ENCODE results near the gene THOC1. TPM values are rescaled to one million over a fixed set of nuclear protein-coding genes. Genes with fewer than 3 reads are reported as not detected.
A peak's percentile ranks its signal among the peaks of the same experiment; 100 is the strongest.

The THOC1 gene
- 10.2 TPM for total RNA-seq
- long read RNA-seq, partial matches to known transcripts: 1 of 5 reads
- long read RNA-seq, other reads (novel, unspliced or antisense): 2 of 5 reads

GRCh38 chr18:267688-268552 lies at the start of gene THOC1:
TSS of gene THOC1 (minus strand) at chr18:268047. CDS start at chr18:268019, 28 bp downstream.
- Histone ChIP-seq H3K9me3 (replicated peaks) (no peaks in the 10 kb centered on the region), H3K27ac (replicated peaks) (peak within 1 kb of the TSS; percentile 89), H3K27me3 (ENCODE audit: low read depth) (no peaks in the 10 kb centered on the region), H3K4me3 (peak within 1 kb of the TSS; percentile 89), H3K36me3 (peaks cover 20% of the 10 kb centered on the region), H3K4me1 (peaks cover 36% of the 10 kb centered on the region)
- DNase-seq: peak; percentile 93
- TF ChIP-seq CTCF (IDR thresholded peaks at IDR 0.05; ENCODE audit: borderline replicate concordance): no peak
- intact Hi-C loops (cut with micrococcal nuclease): no loop called here

GRCh38 chr18:317618-318017 lies 49.8 kb upstream of the THOC1 start:
- intact Hi-C loops (cut with micrococcal nuclease): no loop called here
- H3K9me3 ChIP-seq (replicated peaks): no peaks in the 10 kb centered on the region
- no peak overlapping the region for H3K27ac ChIP-seq (replicated peaks)
- no peak for TF ChIP-seq CTCF (IDR thresholded peaks at IDR 0.05; ENCODE audit: borderline replicate concordance)
- H3K27me3 ChIP-seq (ENCODE audit: low read depth): no peaks in the 10 kb centered on the region
- no peak overlapping the region for H3K4me3 ChIP-seq
- H3K36me3 ChIP-seq: no peaks in the 10 kb centered on the region
- peaks cover 12% of the 10 kb centered on the region for H3K4me1 ChIP-seq
- DNase-seq: no peak

GRCh38 chr18:316393-316792 lies 48.5 kb upstream of the THOC1 start:
- H3K36me3 ChIP-seq: no peaks in the 10 kb centered on the region
- no peak for DNase-seq
- H3K4me1 ChIP-seq: peaks cover under 1% of the 10 kb centered on the region
- intact Hi-C loops (cut with micrococcal nuclease): no loop called here
- no peaks in the 10 kb centered on the region for H3K9me3 ChIP-seq (replicated peaks)
- no peak overlapping the region for H3K4me3 ChIP-seq
- no peak overlapping the region for H3K27ac ChIP-seq (replicated peaks)
- TF ChIP-seq CTCF (IDR thresholded peaks at IDR 0.05; ENCODE audit: borderline replicate concordance): no peak
- H3K27me3 ChIP-seq (ENCODE audit: low read depth): no peaks in the 10 kb centered on the region

- Histone ChIP-seq H3K36me3 (no peaks in the 10 kb centered on the region), H3K27ac (replicated peaks) (no peak overlapping the region), H3K4me1 (no peaks in the 10 kb centered on the region), H3K9me3 (replicated peaks) (no peaks in the 10 kb centered on the region), H3K27me3 (ENCODE audit: low read depth) (no peaks in the 10 kb centered on the region), H3K4me3 (no peak overlapping the region)
- DNase-seq: no peak
- TF ChIP-seq CTCF (IDR thresholded peaks at IDR 0.05; ENCODE audit: borderline replicate concordance): no peak
- intact Hi-C loops (cut with micrococcal nuclease): no loop called here
Observed at GRCh38 chr18:313931-314330, 46.1 kb upstream of the THOC1 start.

GRCh38 chr18:312415-312814 lies 44.6 kb upstream of the THOC1 start:
- no peaks in the 10 kb centered on the region for H3K4me1 ChIP-seq
- intact Hi-C loops (cut with micrococcal nuclease): no loop called here
- peaks cover 10% of the 10 kb centered on the region for H3K27me3 ChIP-seq (ENCODE audit: low read depth)
- no peak for TF ChIP-seq CTCF (IDR thresholded peaks at IDR 0.05; ENCODE audit: borderline replicate concordance)
- no peaks in the 10 kb centered on the region for H3K36me3 ChIP-seq
- H3K4me3 ChIP-seq: no peak overlapping the region
- no peak for DNase-seq
- H3K27ac ChIP-seq (replicated peaks): no peak overlapping the region
- H3K9me3 ChIP-seq (replicated peaks): no peaks in the 10 kb centered on the region

Measured in left ventricle myocardium inferior (tissue), 1 donor.